OCI-LY1 (cell line): ENCODE data around the gene SCN8A.

Source experiments
- H2AFZ ChIP-seq: fragments of 200-600 bp; sonication (generic), shearing (Covaris generic); 2 replicates; pipeline ENCODE4 v1.6.0; 2014; ENCODE audit warnings: antibody characterized with exemption, mild to moderate bottlenecking, low read length
- H3F3A ChIP-seq: fragments of 200-600 bp; sonication (generic), shearing (Covaris generic); 2 replicates; pipeline ENCODE4 v1.6.0; 2014; ENCODE audit warnings: mild to moderate bottlenecking, antibody characterized with exemption, low read length, moderate library complexity; ENCODE audit not compliant: insufficient read depth
- H3K27ac ChIP-seq: fragments of 200-600 bp; sonication (generic); 2 replicates; pipeline ENCODE4 v1.5.1; 2014; ENCODE audit warnings: low read length, mixed run types, mild to moderate bottlenecking, low read depth; ENCODE audit not compliant: poor library complexity, severe bottlenecking
- H3K27me3 ChIP-seq: fragments of 200-600 bp; sonication (generic); 2 replicates; pipeline ENCODE4 v1.6.0; 2014; ENCODE audit warnings: antibody characterized with exemption, mild to moderate bottlenecking, low read length, moderate library complexity; ENCODE audit not compliant: insufficient read depth
- H3K36me3 ChIP-seq: fragments of 200-600 bp; sonication (generic); 2 replicates; pipeline ENCODE4 v1.6.1; 2014; ENCODE audit warnings: mild to moderate bottlenecking, antibody characterized with exemption, low read length, moderate library complexity, mixed read lengths; ENCODE audit not compliant: insufficient read depth
- H3K4me1 ChIP-seq: fragments of 200-600 bp; sonication (generic); 2 replicates; pipeline ENCODE4 v1.5.1; 2014; ENCODE audit warnings: mild to moderate bottlenecking, low read length, moderate library complexity; ENCODE audit not compliant: insufficient read depth, severe bottlenecking
- H3K4me2 ChIP-seq: fragments of 200-600 bp; sonication (generic), shearing (Covaris generic); 2 replicates; pipeline ENCODE4 v1.6.1; 2014; ENCODE audit warnings: low read length
- H3K4me3 ChIP-seq: fragments of 200-600 bp; sonication (generic); 2 replicates; pipeline ENCODE4 v1.5.1; 2014; ENCODE audit warnings: low read length, low read depth, mild to moderate bottlenecking, mixed read lengths; ENCODE audit not compliant: poor library complexity, severe bottlenecking
- H3K79me2 ChIP-seq: fragments of 200-600 bp; shearing (Covaris generic); 2 replicates; pipeline ENCODE4 v1.6.1; 2016; ENCODE audit warnings: mixed run types, low read length, mixed read lengths; ENCODE audit not compliant: insufficient read depth
- H3K9ac ChIP-seq: fragments of 200-600 bp; sonication (generic), shearing (Covaris generic); 2 replicates; pipeline ENCODE4 v1.6.1; 2014; ENCODE audit warnings: mild to moderate bottlenecking, low read length, mixed read lengths
- H3K9me2 ChIP-seq: fragments of 200-600 bp; sonication (generic), shearing (Covaris generic); 2 replicates; pipeline ENCODE4 v1.6.1; 2014; ENCODE audit warnings: low read depth, mild to moderate bottlenecking, low read length, mixed read lengths
- H3K9me3 ChIP-seq: fragments of 200-600 bp; shearing (Covaris generic); 2 replicates; pipeline ENCODE4 v1.6.1; 2014; ENCODE audit warnings: low read length, mixed read lengths
- H4K20me1 ChIP-seq: fragments of 200-600 bp; sonication (generic), shearing (Covaris generic); 2 replicates; pipeline ENCODE4 v1.6.0; 2016; ENCODE audit warnings: mild to moderate bottlenecking, low read length; ENCODE audit not compliant: insufficient read depth
- CTCF ChIP-seq: fragments of 200-600 bp; sonication (generic), shearing (Covaris generic); IDR thresholded peaks from 2 replicates; pipeline ENCODE4 v1.5.1; 2017; ENCODE audit warnings: mild to moderate bottlenecking, antibody characterized with exemption, low read length, moderate library complexity, mixed read lengths
- EZH2 ChIP-seq: fragments of 200-600 bp; sonication (generic), shearing (Covaris generic); IDR thresholded peaks from 2 replicates; pipeline ENCODE4 v1.8.0; 2017; ENCODE audit warnings: borderline replicate concordance, mixed run types, mild to moderate bottlenecking, antibody characterized with exemption, low read length, moderate library complexity, mixed read lengths

SCN8A gene

GRCh38 chr12:51777973-51778372 lies 186.9 kb downstream of the SCN8A start:
- Histone ChIP-seq H3K9me3 (no peaks in the 10 kb centered on the region), H3F3A (no peaks in the 10 kb centered on the region), H3K4me1 (no peaks in the 10 kb centered on the region), H3K9ac (no peak overlapping the region), H3K27me3 (no peaks in the 10 kb centered on the region), H3K4me2 (no peak overlapping the region), H3K36me3 (no peaks in the 10 kb centered on the region), H3K4me3 (no peak overlapping the region), H2AFZ (no peak overlapping the region), H3K27ac (no peak overlapping the region), H4K20me1 (no peaks in the 10 kb centered on the region), H3K9me2 (no peaks in the 10 kb centered on the region), H3K79me2 (no peaks in the 10 kb centered on the region)
- TF ChIP-seq EZH2 (no peak), CTCF (no peak)

DNA sequence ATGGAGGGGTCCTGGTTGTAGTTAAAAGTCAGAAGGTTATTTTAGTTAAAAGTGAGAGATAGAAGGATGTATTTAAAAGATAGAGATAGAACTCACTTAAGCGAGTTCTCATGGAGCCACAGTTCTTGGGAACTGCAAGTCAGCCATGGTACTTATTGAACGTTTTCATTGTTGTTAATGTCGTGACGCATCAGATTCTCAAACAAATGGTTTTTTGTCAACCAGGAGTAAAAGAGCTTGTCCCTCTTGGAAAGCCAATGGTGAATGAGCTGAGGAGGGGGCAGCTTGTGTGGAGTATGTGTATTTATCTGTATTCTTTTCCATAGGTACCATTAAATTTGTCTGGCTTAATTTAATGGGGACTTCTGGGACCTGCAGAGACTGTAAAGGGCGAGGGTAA lies 188.8 kb downstream of the SCN8A start:
- Histone ChIP-seq H3K4me2 (no peak overlapping the region), H2AFZ (no peak overlapping the region), H3K27me3 (no peaks in the 10 kb centered on the region), H3K9ac (no peak overlapping the region), H3K36me3 (no peaks in the 10 kb centered on the region), H3K27ac (no peak overlapping the region), H3F3A (no peaks in the 10 kb centered on the region), H3K9me2 (no peaks in the 10 kb centered on the region), H3K9me3 (no peaks in the 10 kb centered on the region), H3K4me1 (no peaks in the 10 kb centered on the region), H3K79me2 (no peaks in the 10 kb centered on the region), H3K4me3 (no peak overlapping the region), H4K20me1 (no peaks in the 10 kb centered on the region)
- TF ChIP-seq CTCF = no peak
- no peak for TF ChIP-seq EZH2

DNA sequence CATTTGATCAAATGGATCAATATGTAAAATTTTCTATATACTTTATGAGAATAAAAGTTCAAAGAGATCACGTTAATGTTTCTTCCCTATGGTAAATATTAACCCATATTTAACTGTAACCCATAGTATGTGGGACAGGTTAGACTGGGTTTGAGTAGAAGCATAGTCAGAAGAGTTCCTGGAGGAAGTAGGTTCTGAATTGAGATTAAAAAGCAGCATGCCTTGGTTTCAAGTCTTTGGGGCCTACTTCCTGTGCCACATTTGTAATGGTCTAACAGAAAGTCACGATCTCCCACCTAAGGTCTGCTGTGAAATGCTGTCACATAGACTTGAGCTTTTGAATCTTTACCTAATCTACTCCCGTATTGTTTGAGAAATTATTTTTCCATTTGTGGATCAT lies 193.7 kb downstream of the SCN8A start:
- H3K27me3 ChIP-seq = no peaks in the 10 kb centered on the region
- H3K27ac ChIP-seq = no peak overlapping the region
- no peak overlapping the region for H3K4me2 ChIP-seq
- H4K20me1 ChIP-seq = no peaks in the 10 kb centered on the region
- H3K79me2 ChIP-seq = no peaks in the 10 kb centered on the region
- H2AFZ ChIP-seq = no peak overlapping the region
- no peak overlapping the region for H3K9ac ChIP-seq
- H3K9me2 ChIP-seq = no peaks in the 10 kb centered on the region
- H3K4me1 ChIP-seq = no peaks in the 10 kb centered on the region
- H3F3A ChIP-seq = no peaks in the 10 kb centered on the region
- H3K36me3 ChIP-seq = no peaks in the 10 kb centered on the region
- no peaks in the 10 kb centered on the region for H3K9me3 ChIP-seq
- H3K4me3 ChIP-seq = no peak overlapping the region
- TF ChIP-seq EZH2 (no peak), CTCF (no peak)
